Liver (tissue), 3 donors: ENCODE results near the gene HDAC3.

Source experiments
- ATF3 ChIP-seq: IDR thresholded peaks from 2 replicates; pipeline ENCODE4 v1.6.1; 2016; ENCODE audit warnings: antibody characterized with exemption
- CTCF ChIP-seq: fragments of 150-350 bp; IDR thresholded peaks from 2 replicates; pipeline ENCODE4 v1.5.1; 2017; ENCODE audit warnings: improper control_type of control experiment, low read depth, low read length; ENCODE audit not compliant: missing input control
- GABPA ChIP-seq, 2 donors: IDR thresholded peaks in 1 of 2; conservative IDR thresholded peaks in 1 of 2; 2 replicates each; pipeline ENCODE4 v1.6.1; 2016; ENCODE audit warnings: antibody characterized with exemption in 2 of 2, mild to moderate bottlenecking in 1 of 2, moderate library complexity in 1 of 2
- HNF4A ChIP-seq, 2 donors: conservative IDR thresholded peaks; 2 replicates each; pipeline ENCODE4 v1.6.1; 2016; ENCODE audit warnings: antibody characterized with exemption in 2 of 2, mild to moderate bottlenecking in 2 of 2
- JUND ChIP-seq, 2 donors: IDR thresholded peaks; 2 replicates each; pipeline ENCODE4 v1.6.1; 2016; ENCODE audit warnings: antibody characterized with exemption in 2 of 2
- NR2F2 ChIP-seq: IDR thresholded peaks from 2 replicates; pipeline ENCODE4 v1.6.1; 2016; ENCODE audit warnings: antibody characterized with exemption
- REST ChIP-seq: IDR thresholded peaks from 2 replicates; pipeline ENCODE4 v1.6.1; 2016; ENCODE audit warnings: antibody characterized with exemption, mild to moderate bottlenecking
- TAF1 ChIP-seq: conservative IDR thresholded peaks from 2 replicates; pipeline ENCODE4 v1.6.1; 2016; ENCODE audit warnings: antibody characterized with exemption, mild to moderate bottlenecking
- YY1 ChIP-seq: IDR thresholded peaks from 2 replicates; pipeline ENCODE4 v1.6.1; 2016; ENCODE audit warnings: antibody characterized with exemption, mild to moderate bottlenecking
- ZBTB33 ChIP-seq: IDR thresholded peaks from 2 replicates; pipeline ENCODE4 v1.6.1; 2016; ENCODE audit warnings: antibody characterized with exemption
- donor health status: healthy.
- donor health status: healthy.

- TF ChIP-seq CTCF (no peak), REST (no peak), NR2F2 (no peak), JUND (IDR thresholded peaks at IDR 0.05) (no peak), ATF3 (no peak), YY1 (no peak), ZBTB33 (no peak), TAF1 (no peak), HNF4A (conservative IDR thresholded peaks at IDR 0.05) (no peak), GABPA (IDR thresholded peaks at IDR 0.05 in 1 of 2, conservative IDR thresholded peaks at IDR 0.05 in 1 of 2) (no peak)
These were observed 18.4 kb upstream of the HDAC3 start for GRCh38 chr5:141655020-141655419.
